Measurements from ENCODE around the gene ZNF768. TPM values are rescaled to one million over a fixed set of nuclear protein-coding genes. Genes with fewer than 3 reads are reported as not detected.
A peak's percentile ranks its signal among the peaks of the same experiment; 100 is the strongest.

ZNF768 gene
- polyA plus RNA-seq, 1 experiment, result 17.2 TPM

- ChIA-PET CTCF (interaction anchor here (1.3 to 1.4 kb wide), 2 partner anchors 31 to 136 kb away, joined by 3 to 5 read pairs; partner anchors contain the start of gene DCTPP1), POLR2A (no interaction called here)
- no peak for DNase-seq (ENCODE audit: low read depth)
- H3K36me3 ChIP-seq (ENCODE audit: control insufficient read depth, insufficient read depth, low read length), result no peaks in the 10 kb centered on the region; the same call in 1 of the 2 replicates
- no peak overlapping the region for H3K4me3 ChIP-seq (ENCODE audit: low read depth, low read length)
- 0 out of 2 replicates have a peak, but pooled peaks cover 2% of the 10 kb centered on the region for H3K27me3 ChIP-seq (ENCODE audit: control insufficient read depth, insufficient read depth, low read length)
- no peak for TF ChIP-seq CTCF (IDR thresholded peaks at IDR 0.05; ENCODE audit: insufficient read depth, low read depth, low read length)
These were observed 40.2 kb upstream of the ZNF768 start for GRCh38 chr16:30566531-30566930.

DNA sequence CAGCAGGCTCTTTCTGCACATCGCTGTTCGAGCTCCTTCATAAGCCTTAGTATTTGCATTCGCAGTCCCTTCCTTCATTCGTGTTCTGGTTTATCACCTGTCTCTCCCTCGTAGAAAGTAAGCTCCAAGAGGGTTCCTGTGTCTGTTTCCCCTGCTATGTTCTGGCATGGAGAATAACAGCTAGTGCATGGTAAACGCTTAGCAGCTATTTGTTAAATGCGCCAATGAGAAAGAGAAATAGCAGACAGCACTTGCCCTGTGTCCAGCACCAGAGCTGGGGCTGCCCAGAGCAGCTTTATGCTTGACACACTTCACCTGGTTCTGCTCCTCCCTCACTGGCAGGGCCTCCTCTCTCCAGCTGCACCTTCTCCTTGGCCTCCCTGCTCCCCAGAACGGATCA is 39.6 kb upstream of the ZNF768 start:
- H3K27me3 ChIP-seq (ENCODE audit: control insufficient read depth, insufficient read depth, low read length), result 0 out of 2 replicates have a peak, but pooled peaks cover 2% of the 10 kb centered on the region
- no peaks in the 10 kb centered on the region; the same call in 1 of the 2 replicates for H3K36me3 ChIP-seq (ENCODE audit: control insufficient read depth, insufficient read depth, low read length)
- no peak overlapping the region for H3K4me3 ChIP-seq (ENCODE audit: low read depth, low read length)
- ChIA-PET CTCF (interaction anchor here (1.3 to 2.0 kb wide), 2 partner anchors 30 to 136 kb away, joined by 5 read pairs; partner anchors contain the start of gene DCTPP1), POLR2A (no interaction called here)
- DNase-seq (ENCODE audit: low read depth), result no peak
- no peak for TF ChIP-seq CTCF (IDR thresholded peaks at IDR 0.05; ENCODE audit: insufficient read depth, low read depth, low read length)

DNA sequence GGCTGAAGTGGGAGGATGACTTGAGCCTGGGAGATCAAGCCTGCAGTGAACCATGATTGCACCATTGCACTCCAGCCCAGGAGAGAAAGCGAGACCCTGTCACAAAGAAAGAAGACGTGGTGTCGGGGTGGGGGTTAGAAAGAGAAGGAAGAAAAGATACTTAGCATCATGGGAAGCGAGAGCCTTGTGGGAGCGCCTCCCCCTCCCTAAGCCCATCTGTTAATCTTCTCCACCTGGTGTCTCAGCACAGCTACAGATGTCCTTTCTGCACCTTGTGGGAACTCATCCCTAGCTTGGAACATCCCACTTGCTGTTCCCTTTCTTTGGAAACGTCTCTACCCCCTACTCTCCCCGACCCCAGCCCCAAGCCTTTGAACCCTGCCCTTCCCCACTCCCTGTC is 39.2 kb upstream of the ZNF768 start:
- no peak for DNase-seq (ENCODE audit: low read depth)
- no peaks in the 10 kb centered on the region; the same call in 1 of the 2 replicates for H3K36me3 ChIP-seq (ENCODE audit: control insufficient read depth, insufficient read depth, low read length)
- 0 out of 2 replicates have a peak, but pooled peaks cover 2% of the 10 kb centered on the region for H3K27me3 ChIP-seq (ENCODE audit: control insufficient read depth, insufficient read depth, low read length)
- ChIA-PET CTCF (interaction anchor here (0.7 to 2.0 kb wide), 3 partner anchors 30 to 135 kb away, joined by 3 to 5 read pairs (median 5); partner anchors contain the start of gene DCTPP1), POLR2A (no interaction called here)
- H3K4me3 ChIP-seq (ENCODE audit: low read depth, low read length), result no peak overlapping the region
- no peak for TF ChIP-seq CTCF (IDR thresholded peaks at IDR 0.05; ENCODE audit: insufficient read depth, low read depth, low read length)

GRCh38 chr16:30562021-30562420 is 35.7 kb upstream of the ZNF768 start:
- TF ChIP-seq CTCF (IDR thresholded peaks at IDR 0.05; ENCODE audit: insufficient read depth, low read depth, low read length), result no peak
- DNase-seq (ENCODE audit: low read depth), result no peak
- POLR2A ChIA-PET, result no interaction called here
- CTCF ChIA-PET, result no interaction called here
- Histone ChIP-seq H3K27me3 (ENCODE audit: control insufficient read depth, insufficient read depth, low read length) (0 out of 2 replicates have a peak, but pooled peaks cover 2% of the 10 kb centered on the region), H3K4me3 (ENCODE audit: low read depth, low read length) (no peak overlapping the region), H3K36me3 (ENCODE audit: control insufficient read depth, insufficient read depth, low read length) (no peaks in the 10 kb centered on the region; the same call in 1 of the 2 replicates)

DNA sequence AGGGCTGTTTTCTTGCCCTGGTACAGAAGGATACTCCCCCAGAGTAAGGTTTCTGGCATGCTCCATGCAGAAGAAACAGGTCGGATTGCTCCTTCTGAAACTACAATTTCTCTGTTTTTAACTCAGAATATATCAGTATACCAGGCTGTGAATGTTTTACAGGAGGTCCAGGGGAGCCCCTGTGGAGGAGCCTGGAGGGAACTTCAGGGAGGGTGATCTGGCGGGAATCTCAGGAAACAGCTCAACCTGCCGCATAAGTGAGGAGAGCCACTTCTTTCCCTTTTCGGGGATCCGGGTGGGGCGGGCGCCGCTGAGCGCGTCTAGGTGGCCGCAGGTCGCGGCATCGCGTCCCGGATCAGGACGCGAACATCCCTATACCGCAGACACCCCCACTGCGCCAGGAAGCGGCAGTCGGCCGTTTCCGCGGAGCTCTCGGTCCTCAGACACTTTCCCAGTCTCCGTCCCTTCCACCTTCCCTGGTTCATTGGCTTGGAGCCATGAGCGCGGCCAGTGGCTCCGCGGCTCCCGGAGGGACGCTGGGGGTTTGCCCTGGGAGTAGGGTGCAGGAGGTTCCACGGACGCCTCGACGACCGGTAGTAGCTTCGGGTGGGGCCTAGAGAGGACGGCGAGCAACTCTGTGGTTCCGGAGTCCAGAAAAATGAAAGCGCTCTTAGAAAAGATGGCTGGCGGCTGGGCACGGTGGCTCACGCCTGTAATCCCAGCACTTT is 34.9 kb upstream of the ZNF768 start:
- TF ChIP-seq CTCF (IDR thresholded peaks at IDR 0.05; ENCODE audit: insufficient read depth, low read depth, low read length), result no peak
- no peak for DNase-seq (ENCODE audit: low read depth)
- H3K4me3 ChIP-seq (ENCODE audit: low read depth, low read length), result peak overlapping the region; percentile 24
- no peaks in the 10 kb centered on the region; the same call in 1 of the 2 replicates for H3K36me3 ChIP-seq (ENCODE audit: control insufficient read depth, insufficient read depth, low read length)
- H3K27me3 ChIP-seq (ENCODE audit: control insufficient read depth, insufficient read depth, low read length), result 0 out of 2 replicates have a peak, but pooled peaks cover 2% of the 10 kb centered on the region
- ChIA-PET POLR2A (no interaction called here), CTCF (no interaction called here)

All from BJ (cell line).